ENCODE results near the gene C2CD2.

GRCh38 chr21:41960386-41960785 lies 6.6 kb upstream of the C2CD2 start:
- no peak for TF ChIP-seq CTCF (conservative IDR thresholded peaks at IDR 0.05; ENCODE audit: low read depth, low read length)
- TF ChIP-seq EZH2 (IDR thresholded peaks at IDR 0.05; ENCODE audit: low read length, unreplicated experiment): no peak
- no peak for TF ChIP-seq EZH2phosphoT487 (IDR thresholded peaks at IDR 0.05; ENCODE audit: borderline replicate concordance, low read length)

Measured in PC-3 (cell line).